RWPE2 (cell line): Measurements from ENCODE around the gene SNX5.

Experiments used
- ATAC-seq: fragments of 200-7000 bp; cut with Tn5 transposase; 3 replicates; pipeline ENCODE4 v1.9.1; 2021; ENCODE audit warnings: low read depth
- DNase-seq: peaks from one replicate; pipeline ENCODE4 v3.0.0-alpha.2; 2020; ENCODE audit warnings: low spot score
- H3K27ac ChIP-seq: fragments of 450-650 bp; 2 replicates; pipeline ENCODE4 v1.5.1; 2017; ENCODE audit warnings: mild to moderate bottlenecking; ENCODE audit not compliant: poor library complexity, severe bottlenecking
- H3K27me3 ChIP-seq: fragments of 250-450 bp; sonication (Bioruptor Pico); 2 replicates; pipeline ENCODE4 v1.5.1; 2021; ENCODE audit warnings: mild to moderate bottlenecking, moderate library complexity; ENCODE audit not compliant: insufficient read depth, poor library complexity, severe bottlenecking
- H3K36me3 ChIP-seq: fragments of 250-450 bp; sonication (Bioruptor Pico); 2 replicates; pipeline ENCODE4 v1.5.1; 2020; ENCODE audit warnings: low read depth, mild to moderate bottlenecking, moderate library complexity
- H3K4me1 ChIP-seq: fragments of 250-450 bp; sonication (Bioruptor Pico); 2 replicates; pipeline ENCODE4 v1.5.1; 2021; ENCODE audit warnings: mild to moderate bottlenecking, moderate library complexity; ENCODE audit not compliant: insufficient read depth, poor library complexity, severe bottlenecking
- H3K4me3 ChIP-seq: fragments of 250-450 bp; sonication (Bioruptor Pico); 2 replicates; pipeline ENCODE4 v1.5.1; 2021; ENCODE audit warnings: mild to moderate bottlenecking, moderate library complexity; ENCODE audit not compliant: severe bottlenecking
- H3K9me3 ChIP-seq: fragments of 250-450 bp; sonication (Bioruptor Pico); 2 replicates; pipeline ENCODE4 v1.5.1; 2021; ENCODE audit warnings: mild to moderate bottlenecking, moderate library complexity; ENCODE audit not compliant: severe bottlenecking
- CTCF ChIP-seq: fragments of 450-650 bp; IDR thresholded peaks from one replicate; pipeline ENCODE4 v1.5.1; 2017; ENCODE audit warnings: mild to moderate bottlenecking, moderate library complexity; ENCODE audit not compliant: poor library complexity, severe bottlenecking

Gene SNX5

GRCh38 chr20:17917832-17918618, 50.6 kb downstream of the SNX5 start:
- ATAC-seq (no peak), DNase-seq (no peak)
- no peaks in the 10 kb centered on the region for H3K4me1 ChIP-seq
- no peaks in the 10 kb centered on the region for H3K36me3 ChIP-seq
- H3K4me3 ChIP-seq: no peak overlapping the region
- no peaks in the 10 kb centered on the region for H3K27me3 ChIP-seq
- H3K9me3 ChIP-seq: no peaks in the 10 kb centered on the region
- no peak overlapping the region for H3K27ac ChIP-seq
- TF ChIP-seq CTCF: no peak

- Histone ChIP-seq H3K9me3 (no peaks in the 10 kb centered on the region), H3K4me1 (no peaks in the 10 kb centered on the region), H3K27me3 (no peaks in the 10 kb centered on the region), H3K4me3 (no peak overlapping the region), H3K36me3 (no peaks in the 10 kb centered on the region), H3K27ac (no peak overlapping the region)
- TF ChIP-seq CTCF: no peak
- ATAC-seq (no peak), DNase-seq (no peak)
Measured at GRCh38 chr20:17916433-17916891, 52.1 kb downstream of the SNX5 start.

GRCh38 chr20:17914957-17915356, 53.6 kb downstream of the SNX5 start:
- no peak for TF ChIP-seq CTCF
- no peaks in the 10 kb centered on the region for H3K27me3 ChIP-seq
- no peaks in the 10 kb centered on the region for H3K4me1 ChIP-seq

GRCh38 chr20:17912916-17913315, 55.7 kb downstream of the SNX5 start:
- no peak for TF ChIP-seq CTCF
- Histone ChIP-seq H3K4me3 (no peak overlapping the region), H3K4me1 (no peaks in the 10 kb centered on the region)

More at GRCh38 chr20:17914957-17915356, 53.6 kb downstream of the SNX5 start:
- no peak overlapping the region for H3K27ac ChIP-seq
- H3K4me3 ChIP-seq: no peak overlapping the region
- DNase-seq (no peak), ATAC-seq (no peak)
- no peaks in the 10 kb centered on the region for H3K9me3 ChIP-seq
- H3K36me3 ChIP-seq: no peaks in the 10 kb centered on the region

GRCh38 chr20:17911927-17912326, 56.7 kb downstream of the SNX5 start:
- H3K4me3 ChIP-seq: no peak overlapping the region
- H3K9me3 ChIP-seq: no peaks in the 10 kb centered on the region
- no peaks in the 10 kb centered on the region for H3K4me1 ChIP-seq
- no peak for ATAC-seq
- no peak overlapping the region for H3K27ac ChIP-seq
- H3K27me3 ChIP-seq: no peaks in the 10 kb centered on the region
- no peaks in the 10 kb centered on the region for H3K36me3 ChIP-seq
- TF ChIP-seq CTCF: no peak
- DNase-seq: no peak

More at GRCh38 chr20:17912916-17913315, 55.7 kb downstream of the SNX5 start:
- no peak overlapping the region for H3K27ac ChIP-seq
- no peaks in the 10 kb centered on the region for H3K36me3 ChIP-seq
- no peaks in the 10 kb centered on the region for H3K27me3 ChIP-seq
- DNase-seq (no peak), ATAC-seq (no peak)
- H3K9me3 ChIP-seq: no peaks in the 10 kb centered on the region
